Psoas muscle (tissue), 8 donors: ENCODE results near the gene IRF6. TPM values are rescaled to one million over a fixed set of nuclear protein-coding genes. Genes with fewer than 3 reads are reported as not detected.
"Not testable (repeated sequence)": the region's sequence is repeated elsewhere in the genome, so short reads cannot be mapped to it uniquely, and the experiment has no call there.

Experiments used
- ATAC-seq, 4 donors: fragments of 200-7000 bp; cut with Tn5 transposase; one replicate each; pipeline ENCODE4 v1.9.1; 2020; ENCODE audit warnings: moderate library complexity in 3 of 4, mild to moderate bottlenecking in 2 of 4
- DNase-seq, 2 donors: peaks; one replicate each; pipeline ENCODE4 v3.0.0-alpha.2; 2020
- H3K27ac ChIP-seq: fragments of 200-600 bp; one replicate; pipeline ENCODE4 v1.8.0; 2022
- H3K27me3 ChIP-seq, 3 donors: fragments of 200-600 bp in 1 of 3; one replicate each; pipeline versions ENCODE4 v1.6.1 to v1.8.0; 2013 to 2022; ENCODE audit warnings: low read length in 2 of 3, mild to moderate bottlenecking in 2 of 3, moderate library complexity in 1 of 3; ENCODE audit not compliant: insufficient read depth in 3 of 3
- H3K36me3 ChIP-seq, 2 donors: fragments of 200-600 bp in 1 of 2; one replicate each; pipeline versions ENCODE4 v1.6.1 to v1.8.0; 2013 to 2022; ENCODE audit warnings: low read depth in 1 of 2, mild to moderate bottlenecking in 1 of 2, moderate library complexity in 1 of 2; ENCODE audit not compliant: insufficient read depth in 1 of 2
- H3K4me1 ChIP-seq: fragments of 200-600 bp; one replicate; pipeline ENCODE4 v1.8.0; 2022
- H3K4me3 ChIP-seq: fragments of 200-600 bp; one replicate; pipeline ENCODE4 v1.8.0; 2022; ENCODE audit warnings: mild to moderate bottlenecking
- H3K9me3 ChIP-seq: fragments of 200-600 bp; one replicate; pipeline ENCODE4 v1.8.0; 2022
- CTCF ChIP-seq: fragments of 200-600 bp; IDR thresholded peaks from one replicate; pipeline ENCODE4 v1.8.0; 2022; ENCODE audit warnings: antibody characterized with exemption
- WGBS, 3 donors: extraction: QIAGEN DNeasy Blood & Tissue Kit; methylation state at CpG; one replicate each; pipeline versions ENCODE4 v1.1.6 to v1.1.7; 2013; 5-methylcytosine and 5-hydroxymethylcytosine counted together
- intact Hi-C, 2 donors: fragments of 100-400 bp; cut with DNase I; formaldehyde crosslinking; loops; one replicate each; pipeline versions ENCODE4 v1.11.0 to v1.14.2; 2022
- polyA plus RNA-seq, 3 donors: library from polyadenylated mRNA; stranded (reverse); fragments of 200-250 nt; gene quantifications; one replicate each; pipeline ENCODE4 v1.2.3, GENCODE V29; 2013
- total RNA-seq, 4 donors: library from RNA; stranded (reverse); fragmentation: NEBNext Ultra II Directional in 2 of 4; extraction: Animal tissue kit (Norgen Biotek cat#: 25700) in 2 of 4; gene quantifications; one replicate each; pipeline versions ENCODE4 v1.2.1 to v1.2.4, GENCODE V29; 2021 to 2023
- donor health status: healthy with polysubstance abuse.
- donor health status: DM: no; HTN: no; CAD: no; lungs with moderate emphysema.
- donor health status: Bipolar disorder and iron deficiency.
- donor health status: healthy.
- donor health status: DM: yes; HTN: yes; CAD: no.
- donor health status: DM: no; HTN: no; CAD: no.
- donor health status: DM: no; HTN: no; CAD: no.
- donor health status: DM: yes; HTN: yes; CAD: no.

The IRF6 gene
- total and polyA plus RNA-seq, 7 donors, result 0.26 to 5.1 (median 0.37) TPM; not detected in 1

- DNase-seq (peak in 1 of 2 donors; percentile 58), ATAC-seq (no peak)
- H3K27ac ChIP-seq, result no peak overlapping the region
- no peaks in the 10 kb centered on the region for H3K36me3 ChIP-seq
- WGBS, 3 donors, result 35 to 42% (median 36%) methylated on average over 5 of the region's 5 CpGs
- H3K4me1 ChIP-seq, result no peaks in the 10 kb centered on the region
- H3K9me3 ChIP-seq, result no peaks in the 10 kb centered on the region
- peaks cover 0 to 19% (median 10%) of the 10 kb centered on the region in 3 donors for H3K27me3 ChIP-seq
- no peak overlapping the region for H3K4me3 ChIP-seq
- no peak for TF ChIP-seq CTCF
- intact Hi-C loops, result no loop called here
Measured at GRCh38 chr1:209800984-209801834, 4.7 kb downstream of the IRF6 start.

- intact Hi-C loops, result no loop called here
Measured at GRCh38 chr1:209797978-209798639, 7.8 kb downstream of the IRF6 start.

GRCh38 chr1:209793711-209794110 is 12.2 kb downstream of the IRF6 start:
- H3K4me3 ChIP-seq, H3K36me3 ChIP-seq, H3K4me1 ChIP-seq, DNase-seq, H3K9me3 ChIP-seq, H3K27ac ChIP-seq, intact Hi-C loops, ATAC-seq: not testable (repeated sequence)
- H3K27me3 ChIP-seq, result peaks cover 0 to 54% (median 3%) of the 10 kb centered on the region in 3 donors
- WGBS, 3 donors, result 85 to 88% (median 87%) methylated on average over 3 of the region's 3 CpGs

More at GRCh38 chr1:209797978-209798639, 7.8 kb downstream of the IRF6 start:
- H3K4me1 ChIP-seq, result no peaks in the 10 kb centered on the region
- no peak for TF ChIP-seq CTCF
- DNase-seq, result no peak
- no peak overlapping the region for H3K27ac ChIP-seq
- no peak overlapping the region for H3K4me3 ChIP-seq
- no peak for ATAC-seq
- no peaks in the 10 kb centered on the region for H3K9me3 ChIP-seq
- H3K36me3 ChIP-seq, result no peaks in the 10 kb centered on the region
- WGBS, 3 donors, result 74 to 76% (median 76%) methylated on average over 9 of the region's 9 CpGs
- peaks cover 0 to 24% (median 3%) of the 10 kb centered on the region in 3 donors for H3K27me3 ChIP-seq

- Histone ChIP-seq H3K27me3 (peaks cover 0 to 61% (median 3%) of the 10 kb centered on the region in 3 donors), H3K36me3 (no peaks in the 10 kb centered on the region), H3K4me3 (no peak overlapping the region), H3K27ac (no peak overlapping the region), H3K4me1 (no peaks in the 10 kb centered on the region), H3K9me3 (no peaks in the 10 kb centered on the region)
- 0 to 58% (median 42%) methylated on average over 1 of the region's 1 CpG for WGBS, 3 donors
- ATAC-seq (no peak), DNase-seq (no peak)
- TF ChIP-seq CTCF, result no peak
- intact Hi-C loops, result no loop called here
Measured at GRCh38 chr1:209791920-209792319, 14.0 kb downstream of the IRF6 start.
